ENCODE results near the gene ARFRP1.

GRCh38 chr20:63701051-63701328 lies 6.8 kb downstream of the ARFRP1 start:
- TF ChIP-seq CTCF (IDR thresholded peaks at IDR 0.05) (no peak), ZFX (IDR thresholded peaks at IDR 0.05; ENCODE audit: borderline replicate concordance) (no peak)
